ENCODE data around the gene CCDC74A.
"Not testable (repeated sequence)": the region's sequence is repeated elsewhere in the genome, so short reads cannot be mapped to it uniquely, and the experiment has no call there.

Gene CCDC74A

DNA sequence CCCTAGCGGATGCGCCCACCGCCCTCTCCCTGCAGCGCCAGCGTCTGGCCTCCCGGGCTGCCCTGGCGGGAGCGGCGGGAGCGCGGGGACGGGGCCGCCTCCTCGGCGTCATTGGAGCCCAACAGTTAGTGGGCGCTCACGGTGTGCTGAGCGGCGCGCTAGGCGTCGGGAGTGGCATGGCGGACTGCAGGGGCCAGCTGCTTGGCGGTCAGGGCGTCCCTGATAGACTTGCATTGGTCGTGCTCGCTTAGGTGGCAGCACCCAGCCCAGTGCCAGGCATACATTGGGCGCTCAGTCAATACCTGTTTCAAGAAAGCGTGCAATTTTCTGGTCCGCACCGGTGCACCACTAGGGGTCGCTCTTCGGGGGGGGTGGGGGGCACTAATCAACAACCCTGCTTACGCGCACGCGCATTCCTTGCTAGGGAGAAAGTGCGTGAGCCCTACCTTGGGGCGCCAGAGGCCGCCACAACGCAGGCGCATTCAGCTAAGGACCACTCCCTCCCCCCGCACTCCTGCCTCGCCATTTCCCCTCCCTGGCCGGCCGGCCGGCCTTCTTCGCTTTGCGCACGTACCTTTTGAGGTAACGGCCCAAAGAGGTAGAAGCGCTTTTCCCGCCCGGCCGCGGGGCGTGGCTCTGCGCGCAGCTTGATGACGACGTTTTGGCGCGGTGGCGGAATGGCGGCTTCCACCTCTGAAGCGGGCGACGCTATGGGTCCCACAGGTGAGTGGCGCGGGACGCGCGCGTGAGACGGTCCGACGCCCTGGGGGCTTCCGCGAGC is 35.1 kb upstream of the CCDC74A start:
- peak overlapping the region; percentile 85 for H3K4me3 ChIP-seq (ENCODE audit: control insufficient read depth, low read depth, low read length)
- peak; percentile 64 for DNase-seq (ENCODE audit: low read depth)
- TF ChIP-seq, protein P1, sequence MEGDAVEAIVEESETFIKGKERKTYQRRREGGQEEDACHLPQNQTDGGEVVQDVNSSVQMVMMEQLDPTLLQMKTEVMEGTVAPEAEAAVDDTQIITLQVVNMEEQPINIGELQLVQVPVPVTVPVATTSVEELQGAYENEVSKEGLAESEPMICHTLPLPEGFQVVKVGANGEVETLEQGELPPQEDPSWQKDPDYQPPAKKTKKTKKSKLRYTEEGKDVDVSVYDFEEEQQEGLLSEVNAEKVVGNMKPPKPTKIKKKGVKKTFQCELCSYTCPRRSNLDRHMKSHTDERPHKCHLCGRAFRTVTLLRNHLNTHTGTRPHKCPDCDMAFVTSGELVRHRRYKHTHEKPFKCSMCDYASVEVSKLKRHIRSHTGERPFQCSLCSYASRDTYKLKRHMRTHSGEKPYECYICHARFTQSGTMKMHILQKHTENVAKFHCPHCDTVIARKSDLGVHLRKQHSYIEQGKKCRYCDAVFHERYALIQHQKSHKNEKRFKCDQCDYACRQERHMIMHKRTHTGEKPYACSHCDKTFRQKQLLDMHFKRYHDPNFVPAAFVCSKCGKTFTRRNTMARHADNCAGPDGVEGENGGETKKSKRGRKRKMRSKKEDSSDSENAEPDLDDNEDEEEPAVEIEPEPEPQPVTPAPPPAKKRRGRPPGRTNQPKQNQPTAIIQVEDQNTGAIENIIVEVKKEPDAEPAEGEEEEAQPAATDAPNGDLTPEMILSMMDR (IDR thresholded peaks at IDR 0.05; ENCODE audit: control insufficient read depth, insufficient read depth, low read depth, low read length, missing control alignments): peak; percentile 85

DNA sequence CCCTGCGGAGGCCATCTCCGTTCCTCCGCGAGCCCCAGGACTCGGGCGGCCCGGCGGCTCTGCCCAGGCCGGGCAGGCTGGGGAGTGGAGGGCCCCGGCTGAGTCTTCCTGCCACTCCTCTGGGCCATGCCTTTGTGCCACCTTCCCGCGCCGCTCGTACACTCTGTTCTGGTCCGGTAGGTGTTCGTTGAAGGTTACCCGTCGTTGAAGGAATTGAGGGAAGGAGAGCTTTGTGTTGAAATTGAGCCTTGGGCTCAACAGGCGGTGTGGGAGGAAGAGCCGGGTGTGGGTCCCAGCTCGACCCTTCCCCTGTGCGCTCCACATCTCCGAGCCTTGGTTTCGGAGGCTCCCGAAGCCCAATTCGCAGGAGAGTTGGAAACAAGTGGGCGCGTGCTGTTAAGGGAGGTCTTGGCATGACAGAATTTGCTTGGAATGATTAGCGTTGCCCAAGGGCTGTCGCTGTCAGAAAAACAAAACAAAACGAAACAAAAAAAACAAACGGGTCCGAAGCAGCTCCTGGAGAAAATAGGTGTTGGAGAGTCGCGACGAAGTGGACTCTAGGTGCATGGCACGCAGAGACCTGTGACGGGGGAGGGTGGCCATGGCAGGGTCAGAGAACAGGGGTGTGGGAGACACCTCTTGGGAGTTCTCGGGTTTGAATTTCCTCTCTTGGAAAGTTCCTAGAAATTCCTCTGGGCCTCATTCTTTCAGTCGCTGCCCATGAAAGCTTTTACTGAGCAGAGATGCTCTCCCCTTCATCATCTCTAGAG is 34.3 kb upstream of the CCDC74A start:
- H3K4me3 ChIP-seq (ENCODE audit: control insufficient read depth, low read depth, low read length): peak overlapping the region; percentile 85
- TF ChIP-seq, protein P1 (IDR thresholded peaks at IDR 0.05; ENCODE audit: control insufficient read depth, insufficient read depth, low read depth, low read length, missing control alignments): no peak
- no peak for DNase-seq (ENCODE audit: low read depth)

- not testable (repeated sequence) for DNase-seq (ENCODE audit: low read depth); H3K4me3 ChIP-seq (ENCODE audit: control insufficient read depth, low read depth, low read length)
Measured at GRCh38 chr2:131495506-131495905, 32.2 kb upstream of the CCDC74A start.

GRCh38 chr2:131498321-131498973 is 29.2 kb upstream of the CCDC74A start:
- peak; percentile 35 for DNase-seq (ENCODE audit: low read depth)

DNA sequence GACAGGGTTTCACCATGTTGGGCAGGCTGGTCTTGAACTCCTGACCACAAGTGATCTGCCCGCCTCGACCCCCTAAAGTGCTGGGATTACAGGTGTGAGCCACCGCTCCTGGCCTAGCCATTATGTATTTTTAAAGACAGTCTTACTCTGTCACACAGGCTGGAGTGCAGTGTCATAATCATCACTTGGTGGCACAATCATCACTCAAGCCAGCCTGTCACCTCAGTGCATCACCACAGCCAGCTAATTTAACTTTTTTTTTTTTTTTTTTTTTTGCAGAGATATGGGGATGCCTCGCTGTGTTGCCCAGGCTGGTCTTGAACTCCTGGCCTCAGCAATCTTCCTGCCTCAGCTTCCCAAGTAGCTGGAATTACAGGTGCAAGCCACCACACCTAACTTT is 24.1 kb upstream of the CCDC74A start:
- not testable (repeated sequence) for H3K4me3 ChIP-seq (ENCODE audit: control insufficient read depth, low read depth, low read length); DNase-seq (ENCODE audit: low read depth)

More at GRCh38 chr2:131498321-131498973, 29.2 kb upstream of the CCDC74A start:
- H3K4me3 ChIP-seq (ENCODE audit: control insufficient read depth, low read depth, low read length): not testable (repeated sequence)

GRCh38 chr2:131504082-131504750 is 23.5 kb upstream of the CCDC74A start:
- H3K4me3 ChIP-seq (ENCODE audit: control insufficient read depth, low read depth, low read length); DNase-seq (ENCODE audit: low read depth): not testable (repeated sequence)

GRCh38 chr2:131509615-131510014 is 18.1 kb upstream of the CCDC74A start:
- DNase-seq (ENCODE audit: low read depth): no peak
- TF ChIP-seq, protein P1 (IDR thresholded peaks at IDR 0.05; ENCODE audit: control insufficient read depth, insufficient read depth, low read depth, low read length, missing control alignments): no peak
- H3K4me3 ChIP-seq (ENCODE audit: control insufficient read depth, low read depth, low read length): no peak overlapping the region

GRCh38 chr2:131511291-131511968 is 16.3 kb upstream of the CCDC74A start:
- TF ChIP-seq, protein P1 (IDR thresholded peaks at IDR 0.05; ENCODE audit: control insufficient read depth, insufficient read depth, low read depth, low read length, missing control alignments): peak; percentile 4
- not testable (repeated sequence) for DNase-seq (ENCODE audit: low read depth); H3K4me3 ChIP-seq (ENCODE audit: control insufficient read depth, low read depth, low read length)

DNA sequence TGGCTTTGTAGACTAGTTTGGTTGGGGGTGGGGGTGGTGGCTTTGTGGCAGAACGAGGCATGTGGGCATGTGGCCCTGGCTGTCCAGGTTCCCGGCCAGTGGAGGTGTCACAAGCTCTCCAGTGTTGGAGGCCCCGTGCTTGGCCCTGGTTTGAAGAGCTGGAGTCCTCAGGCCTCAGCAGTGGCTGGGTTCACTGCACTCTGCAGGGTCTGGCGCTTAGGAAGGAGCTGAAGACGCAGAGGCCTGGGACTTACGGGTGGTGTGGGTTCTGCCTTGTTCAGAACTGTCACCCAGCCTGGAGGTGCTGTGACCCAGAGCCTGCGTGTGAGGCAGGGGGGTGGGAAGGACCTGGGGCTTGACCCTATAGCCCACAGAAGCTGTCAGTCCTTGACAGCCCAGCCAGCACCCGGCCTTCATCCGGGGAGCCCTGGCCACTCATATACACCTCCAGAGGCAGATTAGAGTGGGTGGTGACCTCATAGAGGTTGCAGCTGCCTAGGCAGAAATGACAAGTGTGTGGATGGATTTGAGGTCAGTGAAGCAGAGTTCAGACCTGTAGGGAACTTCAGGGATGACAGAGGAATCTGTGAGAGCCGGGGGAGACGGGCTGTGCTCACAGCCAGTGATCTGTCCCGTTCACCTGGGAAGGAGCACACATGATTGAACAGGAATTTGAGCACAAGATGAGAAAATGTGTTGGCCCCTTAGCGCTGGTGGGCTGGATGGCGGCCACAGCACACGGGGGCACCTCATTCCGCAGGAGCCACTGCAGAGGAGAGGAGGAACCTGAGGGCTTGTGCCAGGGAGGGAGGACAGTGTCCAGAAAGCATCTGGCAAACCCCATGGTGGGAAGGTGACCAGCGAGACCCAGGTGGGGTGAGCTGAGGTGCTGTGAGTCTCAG is 15.5 kb upstream of the CCDC74A start:
- not testable (repeated sequence) for DNase-seq (ENCODE audit: low read depth); H3K4me3 ChIP-seq (ENCODE audit: control insufficient read depth, low read depth, low read length)

DNA sequence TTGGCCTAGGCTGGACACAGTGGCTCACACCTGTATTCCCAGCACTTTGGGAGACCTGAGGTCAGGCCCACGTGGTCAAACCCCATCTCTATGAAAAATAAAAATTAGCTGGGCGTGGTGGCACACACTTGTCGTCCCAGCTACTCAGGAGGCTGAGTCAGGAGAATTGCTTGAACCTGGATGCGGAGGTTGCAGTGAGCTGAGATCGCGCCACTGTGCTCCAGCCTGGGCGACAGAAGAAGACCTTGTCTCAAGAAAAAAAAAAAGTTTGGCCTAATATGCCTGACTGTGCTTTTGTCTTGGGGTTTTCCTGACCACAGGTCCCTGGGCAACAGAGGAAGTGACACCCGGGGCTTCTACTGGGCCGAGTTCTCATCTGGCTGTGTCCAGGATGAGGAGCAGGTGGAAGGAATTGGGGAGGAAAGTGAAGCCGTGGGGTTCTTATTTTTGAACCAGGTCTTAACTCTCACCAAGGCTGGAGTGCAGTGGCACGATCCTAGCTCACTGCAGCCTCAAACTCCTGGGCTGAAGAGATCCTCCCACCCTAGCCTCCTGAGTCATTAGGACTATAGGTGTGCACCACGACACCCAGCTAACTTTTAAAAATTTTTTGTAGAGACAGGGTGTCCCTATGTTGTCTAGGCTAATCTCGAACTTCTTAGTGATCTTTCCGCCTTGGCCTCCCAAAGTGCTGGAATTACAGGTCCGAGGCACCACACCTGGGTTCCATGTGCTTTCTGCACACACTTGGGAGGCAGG is 13.1 kb upstream of the CCDC74A start:
- not testable (repeated sequence) for DNase-seq (ENCODE audit: low read depth); H3K4me3 ChIP-seq (ENCODE audit: control insufficient read depth, low read depth, low read length)
